Thyroid gland (tissue), 4 donors: ENCODE measurements around the gene REPS1. TPM values are rescaled to one million over a fixed set of nuclear protein-coding genes. Genes with fewer than 3 reads are reported as not detected.

Source experiments
- DNase-seq, 2 donors: peaks; one replicate each; pipeline ENCODE4 v3.0.0-alpha.2; 2019
- H3K27ac ChIP-seq, 3 donors: fragments of 200-600 bp; sonication (generic); 1 replicate in 2 of 3; 2 replicates in 1 of 3; pipeline ENCODE4 v1.5.1; 2016 to 2019; ENCODE audit warnings: mild to moderate bottlenecking in 1 of 3, moderate library complexity in 1 of 3
- H3K27me3 ChIP-seq: fragments of 200-600 bp; sonication (generic); one replicate; pipeline ENCODE4 v1.5.1; 2019
- H3K36me3 ChIP-seq, 2 donors: fragments of 200-600 bp; sonication (generic); one replicate each; pipeline ENCODE4 v1.5.1; 2016 to 2019
- H3K4me1 ChIP-seq, 2 donors: fragments of 200-600 bp; sonication (generic); one replicate each; pipeline ENCODE4 v1.5.1; 2017 to 2019
- H3K4me3 ChIP-seq, 3 donors: fragments of 200-600 bp; sonication (generic); replicated peaks in 1 of 3; 1 replicate in 2 of 3; 2 replicates in 1 of 3; pipeline ENCODE4 v1.5.1; 2016; ENCODE audit warnings: mild to moderate bottlenecking in 1 of 3
- H3K9me3 ChIP-seq: fragments of 200-600 bp; sonication (generic); one replicate; pipeline ENCODE4 v1.5.1; 2017
- POLR2A ChIP-seq, 2 donors: fragments of 450-650 bp; IDR thresholded peaks; one replicate each; pipeline ENCODE4 v1.6.1; 2017; ENCODE audit warnings: antibody characterized with exemption in 2 of 2, mild to moderate bottlenecking in 2 of 2, moderate library complexity in 1 of 2
- WGBS, 2 donors: methylation state at CpG; one replicate each; pipeline ENCODE4 v1.1.5; 2017; 5-methylcytosine and 5-hydroxymethylcytosine counted together
- intact Hi-C: fragments of 100-400 bp; cut with DNase I; formaldehyde crosslinking; loops from one replicate; pipeline ENCODE4 v1.15.1; 2023
- total RNA-seq, 4 donors: library from RNA; depleted of rRNA; stranded (reverse); fragments of >200 nt; gene quantifications; one replicate each; pipeline ENCODE4 v1.2.3, GENCODE V29; 2016
- TF ChIP-seq, protein P1 (sequence below), 6 experiments: fragments of 200-600 bp in 3 of 6; fragments of 450-650 bp in 3 of 6; sonication (generic) in 3 of 6; IDR thresholded peaks; one replicate each; pipeline ENCODE4 v1.5.1; 2016 to 2019; ENCODE audit warnings: antibody characterized with exemption in 6 of 6, mild to moderate bottlenecking in 2 of 6, inconsistent platforms in 1 of 6, moderate library complexity in 1 of 6

Gene REPS1
- total RNA-seq, 4 donors from 2014 or later, result 51.5 to 93.9 (median 66.1) TPM

- intact Hi-C loops, result no loop called here
- TF ChIP-seq, protein P1, sequence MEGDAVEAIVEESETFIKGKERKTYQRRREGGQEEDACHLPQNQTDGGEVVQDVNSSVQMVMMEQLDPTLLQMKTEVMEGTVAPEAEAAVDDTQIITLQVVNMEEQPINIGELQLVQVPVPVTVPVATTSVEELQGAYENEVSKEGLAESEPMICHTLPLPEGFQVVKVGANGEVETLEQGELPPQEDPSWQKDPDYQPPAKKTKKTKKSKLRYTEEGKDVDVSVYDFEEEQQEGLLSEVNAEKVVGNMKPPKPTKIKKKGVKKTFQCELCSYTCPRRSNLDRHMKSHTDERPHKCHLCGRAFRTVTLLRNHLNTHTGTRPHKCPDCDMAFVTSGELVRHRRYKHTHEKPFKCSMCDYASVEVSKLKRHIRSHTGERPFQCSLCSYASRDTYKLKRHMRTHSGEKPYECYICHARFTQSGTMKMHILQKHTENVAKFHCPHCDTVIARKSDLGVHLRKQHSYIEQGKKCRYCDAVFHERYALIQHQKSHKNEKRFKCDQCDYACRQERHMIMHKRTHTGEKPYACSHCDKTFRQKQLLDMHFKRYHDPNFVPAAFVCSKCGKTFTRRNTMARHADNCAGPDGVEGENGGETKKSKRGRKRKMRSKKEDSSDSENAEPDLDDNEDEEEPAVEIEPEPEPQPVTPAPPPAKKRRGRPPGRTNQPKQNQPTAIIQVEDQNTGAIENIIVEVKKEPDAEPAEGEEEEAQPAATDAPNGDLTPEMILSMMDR (IDR thresholded peaks at IDR 0.05), result no peak
- no peak for TF ChIP-seq POLR2A (IDR thresholded peaks at IDR 0.05)
- Histone ChIP-seq H3K4me3 (no peak overlapping the region), H3K27ac (no peak overlapping the region), H3K4me1 (peaks cover 0 to under 1% of the 10 kb centered on the region in 2 donors), H3K36me3 (no peaks in the 10 kb centered on the region), H3K27me3 (no peaks in the 10 kb centered on the region), H3K9me3 (no peaks in the 10 kb centered on the region)
- WGBS, 2 donors, result 60 to 78% methylated on average over 1 of the region's 1 CpG
- no peak for DNase-seq
Observed at GRCh38 chr6:138958595-138958994, 29.5 kb downstream of the REPS1 start.

DNA sequence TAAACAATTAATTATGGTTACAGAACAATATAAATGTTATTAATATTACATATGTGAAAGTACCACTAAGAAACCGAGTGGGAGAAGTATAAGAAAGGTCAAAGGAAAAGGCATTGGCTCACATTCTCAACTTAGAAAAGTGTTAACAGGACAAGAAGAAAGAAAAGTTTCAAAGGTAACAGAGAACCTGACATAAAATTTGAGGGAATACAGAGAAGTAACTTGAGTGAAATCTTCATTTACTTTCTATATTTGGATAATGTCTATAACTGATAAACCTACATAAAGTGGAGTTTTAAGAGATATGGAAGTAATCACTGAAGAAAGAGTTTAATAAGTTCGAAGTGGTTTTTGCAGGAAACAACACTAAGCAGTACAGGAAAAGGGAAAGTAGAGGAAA, 30.1 kb downstream of the REPS1 start:
- Histone ChIP-seq H3K4me3 (no peak overlapping the region), H3K27me3 (no peaks in the 10 kb centered on the region), H3K9me3 (no peaks in the 10 kb centered on the region), H3K4me1 (no peaks in the 10 kb centered on the region), H3K27ac (no peak overlapping the region), H3K36me3 (no peaks in the 10 kb centered on the region)
- intact Hi-C loops, result no loop called here
- DNase-seq, result no peak
- WGBS, 2 donors, result 62 to 68% methylated on average over 2 of the region's 2 CpGs
- TF ChIP-seq, protein P1 (IDR thresholded peaks at IDR 0.05), result no peak
- no peak for TF ChIP-seq POLR2A (IDR thresholded peaks at IDR 0.05)

DNA sequence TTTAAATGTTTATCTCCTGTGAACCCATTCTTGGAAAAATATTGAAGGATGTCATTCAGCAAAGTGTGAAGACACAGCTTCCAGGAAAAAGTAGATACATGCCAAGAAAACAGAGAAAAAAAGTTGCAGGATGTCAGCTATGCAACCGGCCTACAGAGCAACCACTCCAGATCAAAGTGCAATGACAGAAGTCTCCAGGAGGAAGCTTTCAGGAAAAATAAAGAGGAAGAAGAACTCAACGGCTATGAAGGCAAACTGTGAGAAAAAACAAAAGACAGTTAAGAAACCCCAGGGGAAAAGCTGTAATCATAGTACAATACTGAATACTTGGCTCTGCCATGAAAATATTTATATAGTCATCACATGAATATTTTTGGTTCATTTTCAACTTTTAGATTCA, 30.6 kb downstream of the REPS1 start:
- Histone ChIP-seq H3K36me3 (no peaks in the 10 kb centered on the region), H3K4me3 (no peak overlapping the region), H3K9me3 (no peaks in the 10 kb centered on the region), H3K4me1 (no peaks in the 10 kb centered on the region), H3K27ac (no peak overlapping the region), H3K27me3 (no peaks in the 10 kb centered on the region)
- 40 to 56% methylated on average over 2 of the region's 2 CpGs for WGBS, 2 donors
- DNase-seq, result no peak
- intact Hi-C loops, result no loop called here
- no peak for TF ChIP-seq POLR2A (IDR thresholded peaks at IDR 0.05)
- TF ChIP-seq, protein P1 (IDR thresholded peaks at IDR 0.05), result no peak

DNA sequence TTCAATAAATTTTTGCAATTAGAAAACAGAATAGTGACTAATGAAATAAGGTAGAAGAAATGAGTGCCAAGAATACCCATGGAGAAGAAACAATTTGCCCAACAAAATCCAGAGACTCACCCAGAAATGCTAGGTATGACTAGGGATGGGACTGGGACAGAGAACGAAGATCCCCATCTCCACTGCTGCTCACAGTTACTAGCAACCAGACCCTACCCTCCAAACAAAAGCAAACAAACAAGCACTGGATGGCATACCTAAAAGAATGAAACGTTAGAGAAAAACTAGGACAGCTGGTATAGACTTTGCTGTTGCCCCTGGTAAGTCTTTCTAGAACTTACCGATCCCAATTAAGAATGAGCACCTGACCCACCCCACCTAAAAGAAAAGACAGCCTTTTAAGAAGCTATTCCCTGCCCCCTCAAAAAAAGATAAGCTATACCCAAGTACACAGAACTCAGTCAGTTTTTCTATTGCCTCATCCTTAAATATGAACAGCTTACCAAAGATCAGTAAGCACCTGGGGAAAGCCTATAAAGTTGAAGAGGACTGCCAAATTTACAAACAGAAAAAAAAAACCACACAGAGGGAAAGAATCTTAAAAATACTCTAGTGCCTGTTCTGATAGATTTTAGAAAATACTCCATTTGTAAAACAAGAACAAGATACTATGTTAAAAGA, 31.7 kb downstream of the REPS1 start:
- H3K9me3 ChIP-seq, result no peaks in the 10 kb centered on the region
- H3K4me3 ChIP-seq, result no peak overlapping the region
- WGBS, 2 donors, result 84 to 87% methylated on average over 3 of the region's 3 CpGs
- H3K4me1 ChIP-seq, result no peaks in the 10 kb centered on the region
- TF ChIP-seq, protein P1 (IDR thresholded peaks at IDR 0.05), result no peak
- TF ChIP-seq POLR2A (IDR thresholded peaks at IDR 0.05), result no peak
- intact Hi-C loops, result no loop called here
- H3K27me3 ChIP-seq, result no peaks in the 10 kb centered on the region
- no peak for DNase-seq
- H3K36me3 ChIP-seq, result no peaks in the 10 kb centered on the region
- H3K27ac ChIP-seq, result no peak overlapping the region

DNA sequence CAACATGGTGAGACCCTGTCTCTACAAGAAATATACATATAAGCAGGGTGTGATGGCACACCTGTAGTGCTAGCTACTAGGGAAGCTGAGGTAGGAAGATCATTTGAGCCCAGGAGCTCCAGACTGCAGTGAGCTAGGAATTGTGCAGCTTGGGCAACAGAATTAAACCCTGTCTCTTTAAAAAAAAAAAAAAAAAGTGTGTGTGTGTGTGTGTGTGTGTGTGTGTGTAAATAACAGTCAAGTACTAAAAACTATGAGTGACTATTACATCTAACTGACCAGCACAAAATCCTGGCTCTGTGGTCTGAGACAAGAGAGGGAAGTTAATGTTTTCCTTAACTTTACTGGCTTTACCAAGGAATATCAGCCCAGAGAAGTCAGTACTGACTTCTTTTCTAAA, 32.8 kb downstream of the REPS1 start:
- DNase-seq, result no peak
- Histone ChIP-seq H3K4me1 (no peaks in the 10 kb centered on the region), H3K27me3 (no peaks in the 10 kb centered on the region), H3K27ac (no peak overlapping the region), H3K9me3 (no peaks in the 10 kb centered on the region), H3K4me3 (no peak overlapping the region), H3K36me3 (no peaks in the 10 kb centered on the region)
- intact Hi-C loops, result no loop called here
- TF ChIP-seq, protein P1 (IDR thresholded peaks at IDR 0.05), result no peak
- TF ChIP-seq POLR2A (IDR thresholded peaks at IDR 0.05), result no peak
